Ureter (tissue), 1 donor: Measurements from ENCODE around the gene HENMT1. TPM values are rescaled to one million over a fixed set of nuclear protein-coding genes. Genes with fewer than 3 reads are reported as not detected.
A peak's percentile ranks its signal among the peaks of the same experiment; 100 is the strongest.
"Not testable (repeated sequence)": the region's sequence is repeated elsewhere in the genome, so short reads cannot be mapped to it uniquely, and the experiment has no call there.

Experiments
- DNase-seq: peaks from one replicate; pipeline ENCODE4 v3.0.0-alpha.2; 2020; ENCODE audit warnings: low spot score
- total RNA-seq: library from RNA; stranded (reverse); gene quantifications from one replicate; pipeline ENCODE4 v1.2.4, GENCODE V29; 2023
- donor health status: DM: yes; HTN: yes; CAD: no.

The HENMT1 gene
- 8.8 TPM for total RNA-seq

GRCh38 chr1:108661030-108661609, at the start of gene HENMT1:
Gene HENMT1, minus strand, starts transcription at chr1:108661093. Its CDS starts 1,209 bp downstream, at chr1:108659884.
- DNase-seq, result peak; percentile 59

DNA sequence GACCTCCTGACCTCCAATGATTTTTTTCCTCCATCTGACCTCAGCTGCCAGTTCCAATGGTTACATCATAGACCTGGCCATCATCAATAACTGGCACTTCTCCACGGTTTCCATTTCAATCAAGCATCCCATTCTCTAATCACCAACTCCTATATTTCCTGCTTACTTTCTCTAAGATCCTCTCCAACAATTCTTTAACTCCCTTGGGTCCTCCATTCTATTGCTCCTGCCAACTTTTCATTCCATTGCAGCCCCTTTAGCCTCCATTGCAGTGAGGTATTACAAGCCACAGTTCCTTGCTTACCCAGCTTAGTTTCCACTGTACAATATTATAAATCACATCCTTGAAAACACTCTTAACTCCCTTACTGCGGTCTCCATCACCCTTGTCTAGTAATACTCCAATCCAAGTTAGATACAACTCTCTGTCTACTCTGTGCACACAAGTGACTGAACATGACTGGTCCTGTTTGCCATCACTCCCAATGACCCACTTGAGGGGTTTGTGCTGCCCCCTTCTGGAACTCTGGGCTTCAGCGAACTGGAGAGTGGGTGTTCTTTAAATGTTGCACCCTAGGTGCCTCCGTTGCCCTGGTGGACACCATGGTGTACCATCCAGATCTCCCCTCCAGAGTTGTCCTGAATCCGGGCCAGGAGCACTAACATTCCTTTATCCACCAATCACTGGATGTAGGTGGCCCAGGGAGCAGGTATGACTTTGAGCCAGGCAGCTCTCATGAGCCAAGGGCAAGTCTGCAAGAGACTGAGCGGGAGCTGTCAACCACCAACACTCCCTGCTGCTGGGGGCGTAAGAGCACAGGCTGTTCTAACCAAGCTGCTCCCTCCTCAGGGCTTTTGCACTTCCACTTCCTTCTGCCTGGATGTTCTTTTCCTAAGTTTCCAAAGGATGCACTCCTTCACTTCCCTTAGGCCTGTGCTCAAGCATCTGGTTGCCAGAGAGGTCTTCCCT, 48.1 kb upstream of the HENMT1 start:
- DNase-seq, result no peak

DNA sequence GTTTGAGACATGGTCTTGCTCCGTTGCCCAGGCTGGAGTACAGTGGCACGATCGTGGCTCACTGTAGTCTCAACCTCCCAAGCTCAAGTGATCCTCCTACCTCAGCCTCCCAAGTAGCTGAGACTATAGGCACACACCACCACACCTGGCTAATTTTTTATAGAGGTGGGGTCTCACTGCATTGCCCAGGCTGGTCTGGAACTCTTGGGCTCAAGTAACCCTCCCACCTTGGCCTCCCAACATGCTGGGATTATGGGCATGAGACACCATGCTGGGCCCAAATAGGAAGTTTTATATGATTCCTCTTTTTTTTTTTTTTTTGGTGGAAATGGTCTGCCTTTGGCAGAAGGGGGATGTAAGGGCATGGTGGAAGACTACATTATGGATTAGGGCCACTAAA, 45.8 kb upstream of the HENMT1 start:
- DNase-seq, result no peak

DNA sequence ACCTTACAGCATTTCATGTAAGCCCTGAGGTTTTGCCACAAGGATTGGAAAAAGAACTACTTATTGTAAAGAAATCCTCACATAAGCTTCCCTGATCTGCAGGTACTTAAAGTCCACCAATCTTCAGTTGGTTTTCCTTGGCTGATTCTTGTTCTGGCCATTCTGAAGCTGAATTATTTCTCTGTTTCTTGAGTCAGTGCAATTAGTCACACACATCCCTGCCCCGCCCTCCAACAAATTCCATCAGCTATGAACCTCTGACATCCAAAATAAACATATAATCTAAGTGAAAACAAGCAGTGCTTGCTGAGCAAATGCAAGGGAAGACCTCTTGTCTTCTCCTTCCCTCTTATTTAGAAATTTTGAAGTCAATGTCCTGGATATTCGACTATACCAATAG, 43.6 kb upstream of the HENMT1 start:
- no peak for DNase-seq

GRCh38 chr1:108703939-108704338, 43.0 kb upstream of the HENMT1 start:
- no peak for DNase-seq

DNA sequence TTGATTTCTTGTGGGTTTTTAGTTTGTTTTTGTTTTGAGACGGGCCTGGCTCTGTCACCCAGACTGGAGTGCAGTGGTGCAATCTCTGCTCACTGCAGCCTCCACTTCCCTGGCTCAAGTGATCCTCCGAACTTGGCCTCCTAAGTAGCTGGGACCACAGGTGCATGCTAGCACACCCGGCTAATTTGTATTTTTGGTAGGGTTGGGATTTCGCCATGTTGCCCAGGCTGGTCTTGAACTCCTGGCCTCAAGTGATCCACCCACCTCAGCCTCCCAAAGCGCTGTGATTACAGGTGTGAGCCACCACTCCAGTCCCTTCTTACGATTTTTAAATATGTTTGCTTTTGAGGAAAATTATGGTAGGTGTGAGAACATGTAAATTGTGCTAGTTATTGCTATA, 41.2 kb upstream of the HENMT1 start:
- DNase-seq, result not testable (repeated sequence)

- no peak for DNase-seq
Measured at GRCh38 chr1:108701176-108701849, 40.4 kb upstream of the HENMT1 start.

GRCh38 chr1:108699375-108700332, 38.8 kb upstream of the HENMT1 start:
- no peak for DNase-seq

GRCh38 chr1:108695535-108695934, 34.6 kb upstream of the HENMT1 start:
- no peak for DNase-seq

GRCh38 chr1:108692724-108693655, 32.1 kb upstream of the HENMT1 start:
- peak; percentile 62 for DNase-seq

GRCh38 chr1:108691942-108692723, 31.2 kb upstream of the HENMT1 start, which contains the start of gene PRPF38B:
Gene PRPF38B, plus strand, starts transcription at chr1:108692310. Its CDS starts 282 bp downstream, at chr1:108692592.
- DNase-seq, result peak; percentile 97

DNA sequence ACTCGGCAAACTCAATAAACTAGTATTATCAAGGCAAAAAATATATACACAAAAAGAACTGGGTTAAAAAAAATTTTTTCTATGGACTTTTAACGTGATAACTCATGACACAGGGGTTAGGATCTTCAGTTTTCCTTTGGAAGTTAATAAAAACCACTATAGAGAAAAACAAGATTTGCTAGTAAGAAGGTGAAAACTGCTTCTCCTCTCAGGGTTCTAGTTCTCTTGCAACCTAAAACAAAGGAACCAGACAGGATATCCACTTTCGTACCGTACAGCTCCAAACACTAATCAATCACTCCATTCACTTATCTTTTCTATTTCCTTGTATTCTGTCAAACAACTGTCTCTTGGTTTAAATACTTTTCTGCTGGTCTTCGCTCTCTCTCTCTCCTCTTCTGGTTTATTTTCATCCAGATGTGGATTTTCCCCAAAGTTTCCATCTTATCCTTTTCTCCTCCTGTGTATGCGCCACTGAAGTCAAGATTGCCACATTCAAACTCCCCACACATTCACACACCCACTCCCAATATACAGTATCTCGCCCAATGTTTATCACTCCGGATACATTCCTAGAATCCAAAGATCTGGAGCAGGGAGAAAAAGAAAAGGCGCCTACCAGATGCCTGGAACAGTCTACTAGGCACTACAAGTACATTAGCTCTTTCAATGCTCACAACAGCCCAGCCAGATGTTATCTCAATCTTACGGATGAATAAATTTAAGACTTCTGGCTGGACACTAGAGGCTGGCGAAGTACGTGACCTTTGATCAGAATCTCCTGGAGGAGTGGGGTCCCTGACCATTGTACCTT, 30.4 kb upstream of the HENMT1 start:
- DNase-seq, result no peak

GRCh38 chr1:108686614-108687313, 25.9 kb upstream of the HENMT1 start:
- no peak for DNase-seq

- no peak for DNase-seq
Measured at GRCh38 chr1:108685529-108685928, 24.6 kb upstream of the HENMT1 start.

DNA sequence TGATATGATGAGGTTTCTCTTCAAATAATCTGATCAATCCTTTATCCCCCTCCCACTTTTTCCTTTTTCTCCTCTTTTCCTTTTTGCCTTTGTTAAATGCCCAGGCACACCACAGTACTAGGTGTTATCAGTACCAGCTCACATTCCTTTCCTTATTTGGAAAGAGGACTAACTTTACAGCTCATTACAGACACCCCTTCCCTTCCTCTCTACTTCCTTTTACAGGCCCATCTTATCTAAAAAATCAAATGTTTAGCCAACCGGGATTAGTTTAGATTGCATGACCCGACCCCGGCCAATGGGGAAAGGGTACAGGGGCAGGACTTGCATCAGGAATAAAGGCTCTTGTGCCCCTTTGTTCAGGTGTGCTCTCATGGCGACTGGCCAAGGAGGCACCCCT, 20.8 kb upstream of the HENMT1 start:
- not testable (repeated sequence) for DNase-seq

GRCh38 chr1:108679586-108680213, 18.8 kb upstream of the HENMT1 start:
- DNase-seq, result no peak

DNA sequence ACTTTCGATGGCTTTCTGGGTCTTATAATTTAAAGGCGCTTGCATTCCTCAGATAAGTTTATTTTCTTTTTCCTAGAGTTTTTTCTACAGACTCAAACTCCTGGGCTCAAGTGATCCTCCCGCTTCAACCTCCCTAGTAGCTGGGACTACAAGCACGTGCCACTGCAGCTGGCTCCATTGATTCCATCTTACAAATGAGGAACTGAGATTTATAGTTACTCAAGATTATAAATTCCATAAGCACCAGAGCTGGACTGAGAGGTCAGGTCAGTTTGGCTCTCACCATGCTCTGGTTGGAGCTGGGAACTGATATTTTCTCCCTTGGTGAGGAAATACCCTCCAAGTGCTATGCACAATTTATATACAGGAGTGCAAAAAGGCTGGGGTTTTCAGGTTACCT, 17.8 kb upstream of the HENMT1 start:
- no peak for DNase-seq
